ENCODE measurements around the gene TADA2A. TPM values are rescaled to one million over a fixed set of nuclear protein-coding genes. Genes with fewer than 3 reads are reported as not detected.
A peak's percentile ranks its signal among the peaks of the same experiment; 100 is the strongest.
"Not testable (repeated sequence)": the region's sequence is repeated elsewhere in the genome, so short reads cannot be mapped to it uniquely, and the experiment has no call there.

The TADA2A gene
- total RNA-seq, 1 experiment from 2014 or later, result 25.2 TPM

GRCh38 chr17:37438141-37438540, 31.5 kb downstream of the TADA2A start:
- ChIA-PET CTCF (interaction anchor here (0.6 kb wide), 1 partner anchor 73 kb away, joined by 7 read pairs; no protein-coding TSS in a partner anchor), POLR2A (ENCODE audit: unreplicated experiment) (interaction anchor here (0.7 kb wide), 1 partner anchor 53 kb away, joined by 4 read pairs; no protein-coding TSS in a partner anchor)
- no peak for DNase-seq
- no TSS peak for BruUV-seq (replicated peaks)
- no peaks in the 10 kb centered on the region for H3K27me3 ChIP-seq (ENCODE audit: insufficient read depth, low read depth)
- 0 out of 2 replicates have a peak, but pooled peaks cover 6% of the 10 kb centered on the region for H4K20me1 ChIP-seq (ENCODE audit: insufficient read depth)
- H3K4me1 ChIP-seq (replicated peaks; ENCODE audit: insufficient read depth), result no peaks in the 10 kb centered on the region
- H3K4me3 ChIP-seq, result no peak overlapping the region
- no peaks in the 10 kb centered on the region for H3K9me3 ChIP-seq (ENCODE audit: insufficient read depth, low read depth)
- no peaks in the 10 kb centered on the region for H3K79me2 ChIP-seq (ENCODE audit: low read depth)
- no peak overlapping the region for H3K4me2 ChIP-seq
- H2AFZ ChIP-seq, result no peak overlapping the region
- intact Hi-C loops (cut with micrococcal nuclease; ENCODE audit: unreplicated experiment), result no loop called here
- TF ChIP-seq EZH2 (IDR thresholded peaks at IDR 0.05; ENCODE audit: low read depth) (no peak), CTCF (conservative IDR thresholded peaks at IDR 0.05) (peak; percentile 41; the same call in 1 of the 2 replicates)
- peaks cover 34% of the 10 kb centered on the region for H3K36me3 ChIP-seq (ENCODE audit: low read depth)
- no peak overlapping the region for H3K27ac ChIP-seq
- H3K9me2 ChIP-seq (ENCODE audit: insufficient read depth), result no peaks in the 10 kb centered on the region
- H3F3A ChIP-seq (ENCODE audit: insufficient read depth, low read depth), result no peaks in the 10 kb centered on the region

GRCh38 chr17:37440424-37440823, 33.7 kb downstream of the TADA2A start:
- intact Hi-C loops (cut with micrococcal nuclease; ENCODE audit: unreplicated experiment), result no loop called here
- Histone ChIP-seq H3K4me3 (no peak overlapping the region), H3K27ac (no peak overlapping the region), H3F3A (ENCODE audit: insufficient read depth, low read depth) (peaks cover 9% of the 10 kb centered on the region; the same call in 1 of the 2 replicates), H3K79me2 (ENCODE audit: low read depth) (no peaks in the 10 kb centered on the region), H3K27me3 (ENCODE audit: insufficient read depth, low read depth) (no peaks in the 10 kb centered on the region), H3K36me3 (ENCODE audit: low read depth) (peaks cover 26% of the 10 kb centered on the region), H3K4me1 (replicated peaks; ENCODE audit: insufficient read depth) (peaks cover 9% of the 10 kb centered on the region), H3K4me2 (no peak overlapping the region), H3K9me2 (ENCODE audit: insufficient read depth) (no peaks in the 10 kb centered on the region), H3K9me3 (ENCODE audit: insufficient read depth, low read depth) (no peaks in the 10 kb centered on the region), H4K20me1 (ENCODE audit: insufficient read depth) (no peaks in the 10 kb centered on the region), H2AFZ (no peak overlapping the region)
- ChIA-PET POLR2A (ENCODE audit: unreplicated experiment) (no interaction called here), CTCF (no interaction called here)
- no peak for DNase-seq
- no TSS peak for BruUV-seq (replicated peaks)
- TF ChIP-seq CTCF (conservative IDR thresholded peaks at IDR 0.05) (no peak), EZH2 (IDR thresholded peaks at IDR 0.05; ENCODE audit: low read depth) (no peak)

GRCh38 chr17:37441369-37442014, 34.8 kb downstream of the TADA2A start:
- CTCF ChIA-PET; BruUV-seq (replicated peaks); H3K27ac ChIP-seq; H3K9me2 ChIP-seq (ENCODE audit: insufficient read depth); POLR2A ChIA-PET (ENCODE audit: unreplicated experiment); H3K4me2 ChIP-seq; H3K27me3 ChIP-seq (ENCODE audit: insufficient read depth, low read depth); DNase-seq; H3K4me3 ChIP-seq; H3K79me2 ChIP-seq (ENCODE audit: low read depth); H3K9me3 ChIP-seq (ENCODE audit: insufficient read depth, low read depth); intact Hi-C loops (cut with micrococcal nuclease; ENCODE audit: unreplicated experiment); H4K20me1 ChIP-seq (ENCODE audit: insufficient read depth); H2AFZ ChIP-seq: not testable (repeated sequence)
- H3K4me1 ChIP-seq (replicated peaks; ENCODE audit: insufficient read depth), result peaks cover 20% of the 10 kb centered on the region
- peaks cover 20% of the 10 kb centered on the region for H3F3A ChIP-seq (ENCODE audit: insufficient read depth, low read depth)
- peaks cover 17% of the 10 kb centered on the region for H3K36me3 ChIP-seq (ENCODE audit: low read depth)

Data from PC-9 (cell line).